Activated CD8-positive, alpha-beta memory T cell treated with anti-CD3 and anti-CD28 coated beads, Interleukin-2, amount 10 ng/mL, durations not matched to agents 7 days and 5 days (primary cell): ENCODE measurements around the gene VIT. TPM values are rescaled to one million over a fixed set of nuclear protein-coding genes. Genes with fewer than 3 reads are reported as not detected.
"Not testable (repeated sequence)": the region's sequence is repeated elsewhere in the genome, so short reads cannot be mapped to it uniquely, and the experiment has no call there.

Source experiments
- ATAC-seq: fragments of 150-1000 bp; cut with Tn5 transposase; one replicate; pipeline ENCODE4 v1.10.0; 2021; ENCODE audit warnings: moderate library complexity
- CTCF ChIA-PET: fragments of 350-600 bp; sonication (Branson Sonifier 250); formaldehyde crosslinking; loops from one replicate; lab custom pipeline; 2021; ENCODE audit warnings: antibody characterized with exemption; lab: Charles Lee
- DNase-seq: peaks from one replicate; pipeline ENCODE4 v3.0.0-alpha.2; 2020
- H3K27ac Mint-ChIP-seq: one replicate; pipeline ENCODE4 v1.8.0; 2021; ENCODE audit warnings: mild to moderate bottlenecking, mixed read lengths
- H3K27me3 Mint-ChIP-seq: one replicate; pipeline ENCODE4 v1.8.0; 2021; ENCODE audit warnings: mixed read lengths
- H3K36me3 Mint-ChIP-seq: one replicate; pipeline ENCODE4 v1.8.0; 2021; ENCODE audit warnings: mild to moderate bottlenecking, mixed read lengths
- H3K4me1 Mint-ChIP-seq: one replicate; pipeline ENCODE4 v1.8.0; 2021; ENCODE audit warnings: mixed read lengths
- H3K4me3 Mint-ChIP-seq: one replicate; pipeline ENCODE4 v1.8.0; 2021; ENCODE audit warnings: mild to moderate bottlenecking, moderate library complexity, mixed read lengths
- H3K9me3 Mint-ChIP-seq: one replicate; pipeline ENCODE4 v1.8.0; 2022; ENCODE audit warnings: low read depth, mixed read lengths
- total RNA-seq, 2 experiments: library from RNA; stranded (reverse); gene quantifications; one replicate each; pipeline ENCODE4 v1.2.3, GENCODE V29; 2021

The VIT gene
- total RNA-seq, 2 experiments from 2014 or later = not detected

DNA sequence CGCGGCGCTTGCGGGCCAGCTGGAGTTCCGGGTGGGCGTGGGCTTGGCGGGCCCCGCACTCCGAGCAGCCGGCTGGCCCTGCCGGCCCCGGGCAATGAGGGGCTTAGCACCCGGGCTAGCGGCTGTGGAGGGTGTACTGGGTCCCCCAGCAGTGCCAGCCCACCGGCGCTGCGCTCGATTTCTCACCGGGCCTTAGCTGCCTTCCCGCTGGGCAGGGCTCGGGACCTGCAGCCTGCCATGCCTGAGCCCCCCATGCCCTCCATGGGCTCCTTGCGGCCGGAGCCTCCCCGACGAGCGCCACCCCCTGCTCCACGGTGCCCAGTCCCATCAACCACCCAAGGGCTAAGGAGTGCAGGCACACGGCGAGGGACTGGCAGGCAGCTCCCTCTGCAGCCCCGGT, 8.2 kb upstream of the VIT start:
- peaks cover 18% of the 10 kb centered on the region for H3K27me3 Mint-ChIP-seq
- H3K4me3 Mint-ChIP-seq, ATAC-seq, H3K27ac Mint-ChIP-seq, H3K4me1 Mint-ChIP-seq, CTCF ChIA-PET, H3K9me3 Mint-ChIP-seq, DNase-seq, H3K36me3 Mint-ChIP-seq: not testable (repeated sequence)

DNA sequence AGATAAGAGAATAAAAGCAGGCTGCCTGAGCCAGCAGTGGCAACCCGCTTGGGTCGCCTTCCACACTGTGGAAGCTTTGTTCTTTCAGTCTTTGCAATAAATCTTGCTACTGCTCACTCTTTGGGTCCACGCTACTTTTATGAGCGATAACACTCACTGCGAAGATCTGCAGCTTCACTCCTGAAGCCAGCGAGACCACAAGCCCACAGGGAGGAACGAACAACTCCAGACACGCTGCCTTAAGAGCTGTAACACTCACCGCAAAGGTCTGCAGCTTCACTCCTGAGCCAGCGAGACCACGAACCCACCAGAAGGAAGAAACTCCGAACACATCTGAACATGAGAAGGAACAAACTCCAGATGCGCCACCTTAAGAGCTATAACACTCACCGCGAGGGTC, 7.5 kb upstream of the VIT start:
- H3K9me3 Mint-ChIP-seq, H3K4me3 Mint-ChIP-seq, H3K27ac Mint-ChIP-seq, DNase-seq, H3K4me1 Mint-ChIP-seq, CTCF ChIA-PET, ATAC-seq, H3K36me3 Mint-ChIP-seq: not testable (repeated sequence)
- peaks cover 16% of the 10 kb centered on the region for H3K27me3 Mint-ChIP-seq

DNA sequence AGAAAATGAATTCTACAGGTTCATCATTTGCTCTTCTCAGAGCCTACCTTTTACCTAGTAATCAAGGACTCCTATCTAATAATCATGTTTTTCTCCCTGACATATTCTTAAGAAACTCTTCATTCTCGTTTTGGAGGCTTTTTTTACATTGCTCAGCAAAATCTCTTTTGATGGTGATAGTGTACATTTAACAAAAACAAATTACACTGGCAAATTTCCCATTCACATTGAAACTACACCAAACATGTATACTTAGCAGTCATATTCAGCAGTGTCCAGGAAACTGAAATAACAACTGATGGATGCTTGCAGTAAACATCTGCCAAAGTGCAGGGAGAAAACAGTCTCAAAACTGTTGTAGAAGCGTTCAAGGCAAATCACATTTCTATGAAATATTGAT, 4.4 kb upstream of the VIT start:
- CTCF ChIA-PET = interaction anchor here (0.5 kb wide), 1 partner anchor 1582 kb away, joined by 3 read pairs; no protein-coding TSS in a partner anchor
- no peak for ATAC-seq
- H3K27me3 Mint-ChIP-seq = peaks cover 25% of the 10 kb centered on the region
- no peak overlapping the region for H3K27ac Mint-ChIP-seq
- no peak for DNase-seq
- no peaks in the 10 kb centered on the region for H3K36me3 Mint-ChIP-seq
- H3K9me3 Mint-ChIP-seq = no peaks in the 10 kb centered on the region
- H3K4me3 Mint-ChIP-seq = no peak overlapping the region
- peaks cover 5% of the 10 kb centered on the region for H3K4me1 Mint-ChIP-seq

DNA sequence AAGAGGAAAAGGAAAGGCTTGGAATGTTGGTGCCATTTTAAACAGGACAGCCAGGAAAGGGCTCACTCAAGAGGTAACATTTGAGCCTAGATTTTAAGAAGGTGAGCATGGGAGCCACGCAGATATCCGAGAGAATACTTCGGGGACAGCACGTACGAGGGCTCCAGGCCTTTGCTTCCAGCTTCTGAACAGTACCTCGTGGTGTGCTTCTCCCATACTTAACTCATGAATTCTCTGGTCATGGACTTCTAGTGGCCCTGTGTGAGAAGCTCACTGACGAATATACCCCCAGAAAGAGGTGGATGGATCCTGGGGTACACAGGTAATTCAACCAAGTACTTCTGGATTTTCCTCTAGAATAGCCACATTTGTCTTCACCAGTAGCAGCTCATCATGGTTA, 2.7 kb upstream of the VIT start:
- Mint-ChIP-seq H3K4me1 (peaks cover 7% of the 10 kb centered on the region), H3K9me3 (no peaks in the 10 kb centered on the region), H3K27me3 (peaks cover 31% of the 10 kb centered on the region), H3K36me3 (no peaks in the 10 kb centered on the region), H3K27ac (no peak overlapping the region), H3K4me3 (no peak overlapping the region)
- DNase-seq (no peak), ATAC-seq (no peak)
- CTCF ChIA-PET = no interaction called here

DNA sequence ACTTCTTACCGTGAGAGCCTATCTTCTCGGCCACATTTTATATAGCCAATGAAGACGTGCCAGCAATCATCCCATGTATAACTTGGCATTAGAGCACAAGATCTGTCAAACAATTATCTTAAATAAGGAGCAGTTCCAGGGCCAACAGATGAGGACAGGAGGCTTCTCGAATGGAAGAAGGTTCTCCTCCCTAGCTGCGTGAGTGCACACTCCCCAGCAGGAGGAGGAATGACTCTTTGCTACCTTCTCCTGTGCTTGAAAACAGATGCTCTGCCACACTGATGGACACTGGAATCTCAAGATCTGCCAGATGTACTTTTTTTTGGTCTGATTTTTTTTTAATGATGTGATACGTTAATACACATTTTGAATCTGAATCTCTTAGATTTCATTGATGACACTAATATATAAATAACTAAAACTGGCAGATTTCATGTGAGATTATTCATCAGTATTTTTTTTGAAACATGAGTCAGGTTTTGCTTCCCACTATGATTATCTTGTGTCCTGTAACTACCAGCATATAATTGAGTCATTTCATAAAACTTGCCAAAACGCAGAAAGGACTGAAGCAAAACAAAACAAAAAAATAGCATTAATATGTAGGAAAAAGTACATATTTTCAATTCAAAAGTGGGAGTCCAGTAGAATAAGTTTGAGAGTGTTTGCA, 626 bp upstream of the VIT start:
- ATAC-seq = no peak
- H3K27me3 Mint-ChIP-seq = peaks cover 26% of the 10 kb centered on the region
- no peak overlapping the region for H3K27ac Mint-ChIP-seq
- CTCF ChIA-PET = no interaction called here
- H3K4me3 Mint-ChIP-seq = no peak overlapping the region
- DNase-seq = no peak
- no peaks in the 10 kb centered on the region for H3K36me3 Mint-ChIP-seq
- no peaks in the 10 kb centered on the region for H3K9me3 Mint-ChIP-seq
- peaks cover 5% of the 10 kb centered on the region for H3K4me1 Mint-ChIP-seq

DNA sequence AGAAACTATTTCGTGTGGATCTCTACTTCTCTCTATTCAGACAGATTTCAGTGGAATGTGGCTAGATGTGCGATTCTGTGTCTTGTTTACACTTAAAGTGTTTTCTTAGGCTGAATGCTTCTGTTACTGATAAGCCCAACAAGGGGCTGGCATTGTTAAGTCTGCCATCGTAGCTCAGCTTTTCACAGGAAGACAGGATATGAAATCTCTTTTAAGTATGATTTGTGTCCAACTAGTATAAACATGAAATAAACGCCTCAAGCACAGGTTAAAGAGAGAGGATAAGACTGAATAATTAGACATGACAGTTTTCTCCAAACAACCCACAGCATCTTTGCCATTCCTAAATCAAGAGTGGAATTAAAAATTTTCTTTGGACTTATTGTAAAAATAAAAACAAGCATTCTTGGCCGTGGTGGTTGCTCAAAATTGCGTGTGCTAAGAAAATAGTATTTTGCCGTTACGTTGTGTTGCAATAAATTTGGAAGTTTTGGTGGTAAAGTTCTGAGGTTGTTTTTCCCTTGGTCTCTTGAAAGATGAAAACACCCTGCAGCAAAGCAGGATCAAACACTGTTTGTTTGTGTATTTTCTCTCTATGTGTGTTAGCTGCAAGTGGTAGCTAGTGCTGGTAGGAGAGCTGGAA, 1.0 kb downstream of the VIT start:
- Mint-ChIP-seq H3K27me3 (peaks cover 23% of the 10 kb centered on the region), H3K9me3 (no peaks in the 10 kb centered on the region), H3K36me3 (no peaks in the 10 kb centered on the region), H3K4me3 (no peak overlapping the region), H3K4me1 (peaks cover 5% of the 10 kb centered on the region), H3K27ac (no peak overlapping the region)
- CTCF ChIA-PET = no interaction called here
- DNase-seq (no peak), ATAC-seq (no peak)

DNA sequence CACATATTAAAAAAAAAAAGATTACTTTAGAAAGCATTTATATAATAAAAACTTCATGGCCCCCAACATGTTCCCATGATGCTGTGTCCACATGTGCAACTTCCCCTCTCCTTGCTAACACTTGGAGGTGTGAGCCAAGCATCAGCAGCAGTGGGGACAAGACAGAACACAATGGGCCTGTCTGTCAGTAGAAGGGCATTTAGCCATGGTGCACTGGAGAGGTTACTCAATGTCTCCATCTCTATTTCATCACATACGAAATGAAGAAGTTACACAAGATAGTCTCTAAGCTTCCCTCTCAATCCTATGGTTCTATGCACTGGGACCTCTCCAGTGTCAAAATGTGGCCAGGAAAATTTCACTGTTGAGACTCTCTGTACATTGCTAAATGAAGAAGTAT, 2.5 kb downstream of the VIT start:
- no peaks in the 10 kb centered on the region for H3K9me3 Mint-ChIP-seq
- no peak overlapping the region for H3K4me3 Mint-ChIP-seq
- no peaks in the 10 kb centered on the region for H3K36me3 Mint-ChIP-seq

DNA sequence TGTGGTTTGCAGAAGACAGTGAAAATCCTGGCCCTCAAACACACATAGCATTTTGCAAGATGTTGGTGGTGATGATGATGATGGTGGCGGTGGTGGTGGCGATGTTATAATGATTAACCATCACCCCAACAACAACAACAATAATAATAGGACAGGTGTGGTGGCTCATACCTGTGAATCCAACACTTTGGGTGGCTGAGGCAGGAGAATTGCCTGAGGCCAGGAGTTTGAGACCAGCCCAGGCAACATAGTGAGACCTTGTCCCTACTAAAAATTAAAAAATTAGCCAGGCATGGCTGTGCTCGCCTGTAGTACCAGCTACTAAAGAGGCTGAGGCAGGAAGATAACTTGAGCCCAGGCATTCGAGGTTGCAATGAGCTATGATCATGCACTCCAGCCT, 3.8 kb downstream of the VIT start:
- H3K4me3 Mint-ChIP-seq = no peak overlapping the region
- H3K4me1 Mint-ChIP-seq = peaks cover 5% of the 10 kb centered on the region

More for the DNA sequence above, 2.5 kb downstream of the VIT start:
- CTCF ChIA-PET = no interaction called here
- DNase-seq (no peak), ATAC-seq (no peak)
- Mint-ChIP-seq H3K27me3 (peaks cover 23% of the 10 kb centered on the region), H3K27ac (no peak overlapping the region), H3K4me1 (peaks cover 5% of the 10 kb centered on the region)

DNA sequence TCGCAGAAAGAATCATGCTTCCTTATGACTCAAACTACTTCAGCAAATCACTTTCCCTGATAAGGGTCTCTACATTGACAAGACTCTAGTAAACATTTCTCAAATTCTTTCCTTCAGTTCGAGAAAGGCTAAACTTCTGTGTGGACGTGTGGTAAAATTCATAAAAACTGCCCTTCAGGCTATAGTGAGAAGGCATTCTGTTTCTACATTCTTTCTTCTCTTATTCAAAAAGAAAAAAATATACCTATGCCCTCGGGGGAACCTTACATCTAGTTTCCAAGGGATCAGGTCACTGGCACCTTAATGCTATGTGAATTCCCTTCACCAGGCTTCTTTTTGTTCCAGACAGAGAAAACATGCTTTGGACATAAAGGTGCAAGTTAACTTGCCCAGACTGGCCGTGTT, 4.9 kb downstream of the VIT start:
- CTCF ChIA-PET = no interaction called here
- Mint-ChIP-seq H3K27ac (no peak overlapping the region), H3K36me3 (no peaks in the 10 kb centered on the region), H3K9me3 (no peaks in the 10 kb centered on the region), H3K4me1 (peaks cover 5% of the 10 kb centered on the region), H3K4me3 (no peak overlapping the region), H3K27me3 (peaks cover 13% of the 10 kb centered on the region)
- no peak for ATAC-seq
- DNase-seq = no peak

More for the DNA sequence above, 3.8 kb downstream of the VIT start:
- H3K27me3 Mint-ChIP-seq = peaks cover 22% of the 10 kb centered on the region
- H3K27ac Mint-ChIP-seq = no peak overlapping the region
- H3K9me3 Mint-ChIP-seq = no peaks in the 10 kb centered on the region
- H3K36me3 Mint-ChIP-seq = no peaks in the 10 kb centered on the region
- CTCF ChIA-PET = no interaction called here
- no peak for ATAC-seq
- DNase-seq = no peak

DNA sequence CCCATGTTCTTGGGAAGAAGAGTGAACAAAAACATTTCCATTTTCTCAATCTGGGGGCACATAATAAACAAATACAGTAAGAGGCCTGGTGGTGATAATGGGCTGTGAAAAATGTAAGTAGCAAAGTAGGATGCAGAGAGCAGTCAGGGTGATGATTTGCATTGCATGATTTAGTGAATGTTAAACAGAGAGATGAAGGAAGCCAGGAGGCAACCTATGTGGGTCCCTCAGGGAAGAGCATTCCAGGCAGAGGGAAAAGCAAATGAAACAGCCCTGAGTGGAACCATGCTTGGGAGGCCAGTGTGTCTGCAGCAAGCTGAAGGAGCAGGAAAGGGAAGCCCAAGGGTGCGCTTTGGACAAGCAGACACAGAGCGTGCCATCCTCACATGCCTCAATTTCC, 5.4 kb downstream of the VIT start:
- Mint-ChIP-seq H3K9me3 (no peaks in the 10 kb centered on the region), H3K4me1 (peaks cover 2% of the 10 kb centered on the region), H3K36me3 (no peaks in the 10 kb centered on the region), H3K4me3 (no peak overlapping the region), H3K27ac (no peak overlapping the region), H3K27me3 (peaks cover 8% of the 10 kb centered on the region)
- CTCF ChIA-PET = no interaction called here
- no peak for DNase-seq
- no peak for ATAC-seq

DNA sequence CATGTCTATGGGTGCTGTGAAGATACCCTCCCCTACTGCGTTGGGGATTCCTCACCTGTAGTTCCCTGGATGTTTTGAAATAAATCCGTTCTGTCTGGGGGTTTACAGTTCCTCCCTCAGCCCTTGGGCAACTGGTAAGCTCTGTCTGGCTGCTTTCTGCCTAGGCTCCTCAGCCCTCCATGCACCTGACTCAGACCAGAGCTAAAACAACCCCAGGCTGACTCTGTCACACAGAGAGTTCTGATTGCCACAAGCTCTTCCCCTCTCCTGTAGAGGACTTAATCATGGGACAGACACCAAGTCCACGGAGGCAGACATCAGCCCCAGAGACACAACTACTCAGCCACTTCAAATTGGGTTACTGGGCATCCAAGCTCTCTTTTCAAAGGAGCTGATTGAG, 6.3 kb downstream of the VIT start:
- Mint-ChIP-seq H3K4me3 (no peak overlapping the region), H3K9me3 (no peaks in the 10 kb centered on the region), H3K4me1 (no peaks in the 10 kb centered on the region), H3K27me3 (peaks cover 4% of the 10 kb centered on the region), H3K36me3 (no peaks in the 10 kb centered on the region), H3K27ac (no peak overlapping the region)
- CTCF ChIA-PET = no interaction called here
- no peak for ATAC-seq
- DNase-seq = no peak

DNA sequence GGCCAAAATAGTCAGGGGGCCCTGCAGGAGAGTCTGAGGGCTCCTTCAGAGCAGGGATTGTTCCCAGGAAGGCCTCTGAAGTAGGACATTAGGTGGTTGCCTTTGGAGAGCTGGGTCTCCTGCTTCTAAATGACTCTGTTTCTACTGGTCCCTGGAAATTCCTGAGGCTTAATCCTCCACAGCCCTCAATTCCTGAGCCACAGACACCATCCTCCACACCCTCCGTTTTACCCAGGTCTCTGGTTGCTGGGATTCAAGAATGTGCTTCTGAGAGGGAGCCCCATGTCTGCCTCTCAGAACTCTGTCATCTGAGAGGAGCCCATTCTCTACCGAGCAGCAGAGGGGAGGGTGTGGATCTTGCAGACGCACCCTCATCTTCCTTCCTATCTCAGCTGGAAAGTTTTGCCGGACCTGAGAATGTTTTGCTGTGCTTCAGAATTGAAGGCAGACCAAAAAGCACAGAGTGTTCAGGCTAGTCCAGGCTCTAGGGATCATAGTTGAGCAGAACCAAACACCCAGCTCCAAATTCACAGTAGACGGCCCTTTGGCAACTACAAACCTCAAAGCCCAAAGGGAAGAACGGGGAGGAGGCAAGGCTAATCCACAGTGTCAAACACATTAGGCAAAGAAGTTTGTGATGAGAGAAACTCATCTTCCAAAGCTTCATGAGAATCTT, 8.1 kb downstream of the VIT start:
- DNase-seq = no peak
- Mint-ChIP-seq H3K4me3 (no peak overlapping the region), H3K27ac (no peak overlapping the region), H3K4me1 (no peaks in the 10 kb centered on the region), H3K9me3 (no peaks in the 10 kb centered on the region), H3K27me3 (peaks cover 3% of the 10 kb centered on the region), H3K36me3 (no peaks in the 10 kb centered on the region)
- CTCF ChIA-PET = no interaction called here
- no peak for ATAC-seq

DNA sequence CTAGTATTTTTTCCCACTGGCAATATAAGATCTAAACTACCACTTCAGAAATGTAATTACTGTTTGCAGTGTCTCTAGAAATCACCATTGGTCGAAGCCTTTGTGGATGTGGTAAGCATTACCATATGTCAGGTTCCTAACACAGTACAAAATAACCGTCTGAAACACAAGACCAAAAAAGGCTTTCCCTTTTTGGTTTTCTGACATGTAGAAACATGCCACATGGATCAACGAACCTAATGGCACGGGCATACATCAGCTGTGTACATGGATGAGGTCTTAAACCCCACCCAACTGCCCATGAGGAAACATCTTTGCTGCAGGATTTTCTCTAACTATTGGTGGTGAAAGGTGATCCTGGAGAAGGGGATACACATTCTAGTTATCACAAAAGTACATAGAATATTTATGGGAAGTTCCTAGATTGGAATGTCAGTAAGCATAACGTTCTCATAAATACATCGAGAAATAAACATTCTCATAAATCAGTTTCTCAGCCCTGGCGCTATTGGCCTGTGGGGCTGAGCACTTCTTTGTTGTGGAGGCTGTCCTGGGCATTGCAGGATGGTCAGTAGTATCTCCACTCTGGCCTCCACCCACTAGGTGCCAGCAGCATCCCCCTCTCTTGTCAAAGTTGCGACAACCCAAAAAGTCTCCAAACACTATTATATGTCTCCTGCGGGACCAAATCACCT, 9.0 kb downstream of the VIT start:
- no peaks in the 10 kb centered on the region for H3K36me3 Mint-ChIP-seq
- no peak overlapping the region for H3K4me3 Mint-ChIP-seq
- ATAC-seq (no peak), DNase-seq (no peak)
- peaks cover 3% of the 10 kb centered on the region for H3K27me3 Mint-ChIP-seq
- H3K27ac Mint-ChIP-seq = no peak overlapping the region
- no peaks in the 10 kb centered on the region for H3K9me3 Mint-ChIP-seq
- H3K4me1 Mint-ChIP-seq = no peaks in the 10 kb centered on the region
- CTCF ChIA-PET = no interaction called here
